Measurements from ENCODE around the gene CDHR5.

The CDHR5 gene

GRCh38 chr11:567011-567628 is 57.6 kb downstream of the CDHR5 start:
- no peak for DNase-seq (ENCODE audit: low spot score)
